Measurements from ENCODE around the gene MYMK.

Gene MYMK

GRCh38 chr9:133477992-133478850 lies 46.5 kb downstream of the MYMK start:
- DNase-seq, result peak; percentile 23

- DNase-seq, result no peak
These were observed 47.3 kb downstream of the MYMK start for GRCh38 chr9:133477461-133477860.

GRCh38 chr9:133476941-133477340 lies 47.8 kb downstream of the MYMK start:
- DNase-seq, result no peak

- DNase-seq, result no peak
These were observed 48.5 kb downstream of the MYMK start for GRCh38 chr9:133476036-133476931.

GRCh38 chr9:133475292-133476012 lies 49.3 kb downstream of the MYMK start:
- no peak for DNase-seq

GRCh38 chr9:133474853-133475252 lies 49.9 kb downstream of the MYMK start:
- no peak for DNase-seq

- no peak for DNase-seq
These were observed 50.5 kb downstream of the MYMK start for GRCh38 chr9:133474215-133474614.

GRCh38 chr9:133473743-133474142 lies 51.0 kb downstream of the MYMK start:
- no peak for DNase-seq

GRCh38 chr9:133472753-133473378 lies 51.9 kb downstream of the MYMK start:
- DNase-seq, result no peak

GRCh38 chr9:133472277-133472645 lies 52.5 kb downstream of the MYMK start:
- no peak for DNase-seq

GRCh38 chr9:133471551-133472276 lies 53.0 kb downstream of the MYMK start:
- no peak for DNase-seq

- no peak for DNase-seq
These were observed 53.8 kb downstream of the MYMK start for GRCh38 chr9:133470988-133471387.

- no peak for DNase-seq
These were observed 54.3 kb downstream of the MYMK start for GRCh38 chr9:133470427-133470924.

GRCh38 chr9:133468777-133469421 lies 55.9 kb downstream of the MYMK start:
- DNase-seq, result no peak

- DNase-seq, result no peak
These were observed 56.4 kb downstream of the MYMK start for GRCh38 chr9:133468374-133468773.

- DNase-seq, result no peak
These were observed 57.7 kb downstream of the MYMK start for GRCh38 chr9:133467101-133467500.

- no peak for DNase-seq
These were observed 58.8 kb downstream of the MYMK start for GRCh38 chr9:133465984-133466383.

- DNase-seq, result no peak
These were observed 60.1 kb downstream of the MYMK start for GRCh38 chr9:133464638-133465037.

Data from CD4-positive, alpha-beta T cell treated with Interleukin-10 for 1 hour (primary cell).